AML-193 (cell line): Measurements from ENCODE around the gene ZNF618.

Experiments
- DNase-seq, 2 experiments: peaks; one replicate each; lab custom pipeline; 2025; lab: John Stamatoyannopoulos, UW

Gene ZNF618

GRCh38 chr9:114098936-114099668 is 223.0 kb downstream of the ZNF618 start, which contains the start of gene KIF12:
KIF12 (minus strand) TSS chr9:114099292; CDS start chr9:114099276, 16 bp downstream.
- DNase-seq, result no peak

- no peak for DNase-seq
Measured at GRCh38 chr9:114099669-114100270, 223.7 kb downstream of the ZNF618 start.

GRCh38 chr9:114100536-114100935 is 224.4 kb downstream of the ZNF618 start:
- DNase-seq, result no peak

- no peak for DNase-seq
Measured at GRCh38 chr9:114102484-114102883, 226.4 kb downstream of the ZNF618 start.

GRCh38 chr9:114105236-114105635 is 229.1 kb downstream of the ZNF618 start:
- no peak for DNase-seq
